ENCODE data around the gene MMADHC.

GRCh38 chr2:149630445-149630844 lies 42.9 kb upstream of the MMADHC start:
- TF ChIP-seq CTCF (IDR thresholded peaks at IDR 0.05) = no peak
- TF ChIP-seq EP300 (IDR thresholded peaks at IDR 0.05; ENCODE audit: low read depth) = no peak
- TF ChIP-seq POLR2A (IDR thresholded peaks at IDR 0.05) = no peak

Data from transverse colon (tissue), 3 donors.